OCI-LY1 (cell line): ENCODE data around the gene PHAX.

Experiments
- H2AFZ ChIP-seq: fragments of 200-600 bp; sonication (generic), shearing (Covaris generic); 2 replicates; pipeline ENCODE4 v1.6.0; 2014; ENCODE audit warnings: antibody characterized with exemption, mild to moderate bottlenecking, low read length
- H3F3A ChIP-seq: fragments of 200-600 bp; sonication (generic), shearing (Covaris generic); 2 replicates; pipeline ENCODE4 v1.6.0; 2014; ENCODE audit warnings: mild to moderate bottlenecking, antibody characterized with exemption, low read length, moderate library complexity; ENCODE audit not compliant: insufficient read depth
- H3K27ac ChIP-seq: fragments of 200-600 bp; sonication (generic); 2 replicates; pipeline ENCODE4 v1.5.1; 2014; ENCODE audit warnings: low read length, mixed run types, mild to moderate bottlenecking, low read depth; ENCODE audit not compliant: poor library complexity, severe bottlenecking
- H3K27me3 ChIP-seq: fragments of 200-600 bp; sonication (generic); 2 replicates; pipeline ENCODE4 v1.6.0; 2014; ENCODE audit warnings: antibody characterized with exemption, mild to moderate bottlenecking, low read length, moderate library complexity; ENCODE audit not compliant: insufficient read depth
- H3K36me3 ChIP-seq: fragments of 200-600 bp; sonication (generic); 2 replicates; pipeline ENCODE4 v1.6.1; 2014; ENCODE audit warnings: mild to moderate bottlenecking, antibody characterized with exemption, low read length, moderate library complexity, mixed read lengths; ENCODE audit not compliant: insufficient read depth
- H3K4me1 ChIP-seq: fragments of 200-600 bp; sonication (generic); 2 replicates; pipeline ENCODE4 v1.5.1; 2014; ENCODE audit warnings: mild to moderate bottlenecking, low read length, moderate library complexity; ENCODE audit not compliant: insufficient read depth, severe bottlenecking
- H3K4me2 ChIP-seq: fragments of 200-600 bp; sonication (generic), shearing (Covaris generic); 2 replicates; pipeline ENCODE4 v1.6.1; 2014; ENCODE audit warnings: low read length
- H3K4me3 ChIP-seq: fragments of 200-600 bp; sonication (generic); 2 replicates; pipeline ENCODE4 v1.5.1; 2014; ENCODE audit warnings: low read length, low read depth, mild to moderate bottlenecking, mixed read lengths; ENCODE audit not compliant: poor library complexity, severe bottlenecking
- H3K79me2 ChIP-seq: fragments of 200-600 bp; shearing (Covaris generic); 2 replicates; pipeline ENCODE4 v1.6.1; 2016; ENCODE audit warnings: mixed run types, low read length, mixed read lengths; ENCODE audit not compliant: insufficient read depth
- H3K9ac ChIP-seq: fragments of 200-600 bp; sonication (generic), shearing (Covaris generic); 2 replicates; pipeline ENCODE4 v1.6.1; 2014; ENCODE audit warnings: mild to moderate bottlenecking, low read length, mixed read lengths
- H3K9me2 ChIP-seq: fragments of 200-600 bp; sonication (generic), shearing (Covaris generic); 2 replicates; pipeline ENCODE4 v1.6.1; 2014; ENCODE audit warnings: low read depth, mild to moderate bottlenecking, low read length, mixed read lengths
- H3K9me3 ChIP-seq: fragments of 200-600 bp; shearing (Covaris generic); 2 replicates; pipeline ENCODE4 v1.6.1; 2014; ENCODE audit warnings: low read length, mixed read lengths
- H4K20me1 ChIP-seq: fragments of 200-600 bp; sonication (generic), shearing (Covaris generic); 2 replicates; pipeline ENCODE4 v1.6.0; 2016; ENCODE audit warnings: mild to moderate bottlenecking, low read length; ENCODE audit not compliant: insufficient read depth
- EZH2 ChIP-seq: fragments of 200-600 bp; sonication (generic), shearing (Covaris generic); IDR thresholded peaks from 2 replicates; pipeline ENCODE4 v1.8.0; 2017; ENCODE audit warnings: borderline replicate concordance, mixed run types, mild to moderate bottlenecking, antibody characterized with exemption, low read length, moderate library complexity, mixed read lengths
- TF ChIP-seq, protein P1 (sequence below): fragments of 200-600 bp; sonication (generic), shearing (Covaris generic); IDR thresholded peaks from 2 replicates; pipeline ENCODE4 v1.5.1; 2017; ENCODE audit warnings: mild to moderate bottlenecking, antibody characterized with exemption, low read length, moderate library complexity, mixed read lengths

PHAX gene

GRCh38 chr5:126640866-126641265, 40.1 kb downstream of the PHAX start:
- no peaks in the 10 kb centered on the region for H3K9me2 ChIP-seq
- TF ChIP-seq, protein P1, sequence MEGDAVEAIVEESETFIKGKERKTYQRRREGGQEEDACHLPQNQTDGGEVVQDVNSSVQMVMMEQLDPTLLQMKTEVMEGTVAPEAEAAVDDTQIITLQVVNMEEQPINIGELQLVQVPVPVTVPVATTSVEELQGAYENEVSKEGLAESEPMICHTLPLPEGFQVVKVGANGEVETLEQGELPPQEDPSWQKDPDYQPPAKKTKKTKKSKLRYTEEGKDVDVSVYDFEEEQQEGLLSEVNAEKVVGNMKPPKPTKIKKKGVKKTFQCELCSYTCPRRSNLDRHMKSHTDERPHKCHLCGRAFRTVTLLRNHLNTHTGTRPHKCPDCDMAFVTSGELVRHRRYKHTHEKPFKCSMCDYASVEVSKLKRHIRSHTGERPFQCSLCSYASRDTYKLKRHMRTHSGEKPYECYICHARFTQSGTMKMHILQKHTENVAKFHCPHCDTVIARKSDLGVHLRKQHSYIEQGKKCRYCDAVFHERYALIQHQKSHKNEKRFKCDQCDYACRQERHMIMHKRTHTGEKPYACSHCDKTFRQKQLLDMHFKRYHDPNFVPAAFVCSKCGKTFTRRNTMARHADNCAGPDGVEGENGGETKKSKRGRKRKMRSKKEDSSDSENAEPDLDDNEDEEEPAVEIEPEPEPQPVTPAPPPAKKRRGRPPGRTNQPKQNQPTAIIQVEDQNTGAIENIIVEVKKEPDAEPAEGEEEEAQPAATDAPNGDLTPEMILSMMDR = no peak
- TF ChIP-seq EZH2 = no peak
- no peaks in the 10 kb centered on the region for H3K27me3 ChIP-seq
- H3K79me2 ChIP-seq = no peaks in the 10 kb centered on the region
- H3K9ac ChIP-seq = no peak overlapping the region
- no peak overlapping the region for H3K4me2 ChIP-seq
- no peaks in the 10 kb centered on the region for H3F3A ChIP-seq
- H4K20me1 ChIP-seq = no peaks in the 10 kb centered on the region
- no peak overlapping the region for H3K27ac ChIP-seq
- H3K36me3 ChIP-seq = no peaks in the 10 kb centered on the region
- H2AFZ ChIP-seq = no peak overlapping the region
- no peaks in the 10 kb centered on the region for H3K9me3 ChIP-seq
- no peaks in the 10 kb centered on the region for H3K4me1 ChIP-seq
- H3K4me3 ChIP-seq = no peak overlapping the region

GRCh38 chr5:126641387-126641786, 40.6 kb downstream of the PHAX start:
- no peaks in the 10 kb centered on the region for H3K4me1 ChIP-seq
- H3K36me3 ChIP-seq = no peaks in the 10 kb centered on the region
- H3K4me3 ChIP-seq = no peak overlapping the region
- no peaks in the 10 kb centered on the region for H4K20me1 ChIP-seq
- no peak overlapping the region for H3K27ac ChIP-seq
- TF ChIP-seq, protein P1 = no peak
- TF ChIP-seq EZH2 = no peak
- no peak overlapping the region for H3K4me2 ChIP-seq
- no peak overlapping the region for H2AFZ ChIP-seq
- H3K27me3 ChIP-seq = no peaks in the 10 kb centered on the region
- H3F3A ChIP-seq = no peaks in the 10 kb centered on the region
- no peaks in the 10 kb centered on the region for H3K79me2 ChIP-seq
- H3K9ac ChIP-seq = no peak overlapping the region
- H3K9me2 ChIP-seq = no peaks in the 10 kb centered on the region
- H3K9me3 ChIP-seq = no peaks in the 10 kb centered on the region

DNA sequence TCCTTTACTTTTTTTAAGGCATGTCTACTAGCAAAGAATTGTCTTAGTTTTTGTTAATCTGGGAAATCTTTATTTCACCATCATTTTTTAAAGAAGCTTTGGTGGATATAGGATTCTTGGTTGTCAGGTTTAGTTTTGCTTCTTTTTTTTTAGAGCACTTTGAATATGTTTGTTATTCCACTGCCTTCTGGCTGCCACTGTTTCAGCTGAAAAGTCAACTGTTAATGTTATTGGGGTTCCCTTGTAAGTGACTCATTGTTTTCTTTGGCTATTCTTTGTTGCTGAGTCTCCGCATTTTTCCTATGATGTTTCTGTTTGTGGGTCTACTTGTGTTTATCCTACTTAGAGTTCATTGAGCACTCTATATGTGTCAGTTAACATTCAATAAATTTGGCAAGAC, 44.4 kb downstream of the PHAX start:
- no peaks in the 10 kb centered on the region for H3K4me1 ChIP-seq
- no peak overlapping the region for H3K4me2 ChIP-seq
- no peaks in the 10 kb centered on the region for H3K27me3 ChIP-seq
- no peaks in the 10 kb centered on the region for H3F3A ChIP-seq
- H3K4me3 ChIP-seq = no peak overlapping the region
- H3K36me3 ChIP-seq = no peaks in the 10 kb centered on the region
- no peak overlapping the region for H3K9ac ChIP-seq
- H3K79me2 ChIP-seq = no peaks in the 10 kb centered on the region
- H2AFZ ChIP-seq = no peak overlapping the region
- TF ChIP-seq, protein P1 = no peak
- TF ChIP-seq EZH2 = no peak
- no peaks in the 10 kb centered on the region for H3K9me2 ChIP-seq
- no peaks in the 10 kb centered on the region for H3K9me3 ChIP-seq
- H4K20me1 ChIP-seq = no peaks in the 10 kb centered on the region
- no peak overlapping the region for H3K27ac ChIP-seq
